T follicular helper cell (primary cell): ENCODE data around the gene ZNF664.
A peak's percentile ranks its signal among the peaks of the same experiment; 100 is the strongest.

ENCODE experiments used
- DNase-seq: peaks from one replicate; pipeline ENCODE4 v3.0.0-alpha.2; 2020; ENCODE audit warnings: low read depth
- total RNA-seq, 2 experiments: gene quantifications; one replicate each; lab custom pipeline; 2026; lab: John Stamatoyannopoulos, UW

The ZNF664 gene
- 76.8 to 89.9 reads per million in 2 experiments for total RNA-seq

DNA sequence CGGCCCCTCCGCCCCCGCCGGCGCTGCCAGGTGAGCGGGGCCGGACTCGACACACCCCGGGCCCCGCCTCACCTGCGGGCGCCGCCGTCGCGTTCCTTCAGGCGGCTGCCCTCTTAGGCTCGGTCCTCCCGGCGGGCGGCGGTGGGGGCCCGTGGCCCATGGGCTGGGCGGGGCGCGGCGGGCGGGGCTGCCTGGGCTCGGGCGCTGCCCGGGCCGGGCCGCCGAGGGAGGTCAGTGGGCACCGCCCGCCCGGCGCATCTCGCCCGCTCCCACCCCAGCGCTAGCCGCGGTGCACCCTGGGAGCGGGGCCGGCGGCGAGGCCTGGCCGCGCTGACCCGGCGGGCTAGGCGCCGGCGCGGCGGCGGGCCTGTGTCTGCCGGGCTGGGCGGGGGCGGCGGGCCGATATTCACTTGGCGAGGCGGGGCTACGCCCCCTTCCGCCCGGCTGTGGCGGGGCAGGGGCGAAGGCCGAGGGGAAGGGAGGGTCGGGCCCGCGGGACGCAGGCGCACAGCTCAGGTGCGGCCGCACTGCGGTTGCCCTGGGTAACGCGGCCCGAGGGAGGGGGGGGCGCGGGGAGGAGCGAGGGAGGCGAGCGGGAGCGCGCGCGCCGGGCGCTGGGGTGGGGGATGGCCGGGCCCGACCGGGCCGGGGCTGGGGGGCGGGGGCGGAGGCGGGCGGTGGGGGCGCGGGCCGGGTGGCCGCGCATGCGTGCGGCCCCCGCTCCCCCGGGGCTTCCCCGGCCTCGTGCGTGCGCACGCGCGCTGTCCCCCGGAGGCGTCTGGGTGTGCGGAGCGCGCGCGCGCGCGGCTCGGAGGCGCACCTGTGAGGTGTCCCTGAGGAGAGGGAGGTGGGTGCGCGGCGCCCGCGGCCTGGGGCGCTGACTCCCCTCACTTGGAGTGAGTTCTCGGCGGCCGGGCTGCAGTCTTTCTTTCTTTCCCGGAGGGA lies at the start of gene ZNF664, which contains the start of gene CCDC92:
Gene ZNF664, plus strand, starts transcription at position 759 of the 945 bp plus-strand sequence. CDS start 38,930 bp downstream, outside the sequence.
Gene CCDC92, minus strand, starts transcription at position 375 of the 945 bp plus-strand sequence. CDS start 28,526 bp downstream, outside the sequence.
- DNase-seq = peak; percentile 90

DNA sequence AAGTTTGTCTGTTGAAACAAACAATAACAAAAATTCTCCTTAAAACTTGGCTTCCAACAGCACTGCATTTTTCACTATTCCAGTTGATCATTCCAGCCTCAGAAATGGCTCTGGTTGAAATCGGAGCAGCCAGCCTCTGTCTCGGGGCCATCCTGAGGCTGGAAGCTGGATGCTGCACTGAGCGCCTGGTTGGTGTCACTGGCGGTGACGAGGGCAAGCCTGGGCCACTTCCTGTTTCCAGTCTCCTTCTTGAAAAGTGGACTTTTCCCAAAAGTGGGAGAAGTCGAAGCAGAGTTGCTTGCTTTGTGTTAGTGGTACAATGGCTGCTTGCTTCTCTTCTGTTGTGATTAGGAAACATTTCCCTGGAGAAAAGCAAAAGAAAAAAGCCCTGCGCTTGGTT lies 49.1 kb upstream of the ZNF664 start:
- no peak for DNase-seq

DNA sequence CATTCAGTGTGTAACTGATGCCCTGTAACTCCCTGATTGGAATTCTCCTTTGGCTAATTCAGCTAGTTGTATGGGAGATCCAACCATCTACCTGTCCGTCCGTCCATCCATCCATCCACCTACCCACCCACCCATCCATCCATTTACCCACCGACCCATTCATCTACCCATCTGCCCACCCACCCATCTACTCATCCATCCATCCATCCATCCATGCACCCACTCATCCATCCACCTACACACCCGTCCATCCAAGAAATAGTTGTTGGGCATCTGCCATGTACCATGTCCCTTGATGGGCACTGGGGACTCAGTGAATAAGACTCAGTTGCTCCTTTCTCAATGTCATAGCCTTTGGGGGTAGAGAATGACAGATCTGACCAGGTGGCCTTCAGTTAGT lies 48.5 kb upstream of the ZNF664 start:
- no peak for DNase-seq

DNA sequence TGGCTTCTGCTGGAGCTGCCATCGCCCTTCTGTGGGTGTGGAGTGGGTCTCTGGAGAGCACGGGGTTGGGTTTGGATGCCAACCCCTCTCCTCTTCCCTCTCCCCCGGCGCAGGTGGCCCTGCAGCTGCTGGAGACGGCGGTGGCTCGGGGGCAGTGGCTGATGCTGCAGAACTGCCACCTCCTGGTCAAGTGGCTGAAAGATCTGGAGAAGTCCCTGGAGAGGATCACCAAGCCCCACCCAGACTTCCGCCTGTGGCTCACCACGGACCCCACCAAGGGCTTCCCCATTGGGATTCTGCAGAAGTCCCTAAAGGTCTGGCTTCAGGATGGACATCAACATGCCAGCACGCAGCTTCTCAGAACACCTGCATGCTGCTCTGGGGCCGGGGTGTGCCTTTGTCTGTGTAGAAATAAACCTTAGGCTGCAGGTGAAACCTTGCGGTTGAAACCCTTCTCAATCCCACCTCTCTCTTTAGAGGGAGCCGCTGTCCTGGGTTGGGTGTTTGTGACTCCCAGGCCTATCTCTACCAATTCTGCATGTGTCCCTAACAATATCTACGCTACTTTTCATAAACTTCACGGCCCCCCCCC lies 44.6 kb upstream of the ZNF664 start:
- no peak for DNase-seq

DNA sequence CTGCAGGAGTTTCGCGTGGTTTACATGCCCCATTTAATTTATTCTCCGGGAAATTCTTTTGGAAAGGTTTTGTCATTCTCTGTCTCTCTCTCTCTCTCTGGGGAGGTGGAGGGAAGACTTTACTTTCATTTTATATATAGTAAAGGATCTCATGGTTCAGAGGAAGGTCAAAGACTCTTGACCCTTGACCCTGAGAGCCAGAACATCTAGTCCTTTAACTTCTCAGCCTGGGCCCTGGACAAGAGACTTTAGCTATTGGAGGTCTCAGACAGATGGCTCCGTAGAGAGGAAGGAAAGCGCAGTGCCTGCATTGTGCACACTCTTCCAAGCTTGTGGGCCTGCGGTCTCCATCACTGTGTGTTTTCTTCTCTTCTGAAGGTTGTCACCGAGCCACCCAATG lies 44.1 kb upstream of the ZNF664 start:
- DNase-seq = no peak

DNA sequence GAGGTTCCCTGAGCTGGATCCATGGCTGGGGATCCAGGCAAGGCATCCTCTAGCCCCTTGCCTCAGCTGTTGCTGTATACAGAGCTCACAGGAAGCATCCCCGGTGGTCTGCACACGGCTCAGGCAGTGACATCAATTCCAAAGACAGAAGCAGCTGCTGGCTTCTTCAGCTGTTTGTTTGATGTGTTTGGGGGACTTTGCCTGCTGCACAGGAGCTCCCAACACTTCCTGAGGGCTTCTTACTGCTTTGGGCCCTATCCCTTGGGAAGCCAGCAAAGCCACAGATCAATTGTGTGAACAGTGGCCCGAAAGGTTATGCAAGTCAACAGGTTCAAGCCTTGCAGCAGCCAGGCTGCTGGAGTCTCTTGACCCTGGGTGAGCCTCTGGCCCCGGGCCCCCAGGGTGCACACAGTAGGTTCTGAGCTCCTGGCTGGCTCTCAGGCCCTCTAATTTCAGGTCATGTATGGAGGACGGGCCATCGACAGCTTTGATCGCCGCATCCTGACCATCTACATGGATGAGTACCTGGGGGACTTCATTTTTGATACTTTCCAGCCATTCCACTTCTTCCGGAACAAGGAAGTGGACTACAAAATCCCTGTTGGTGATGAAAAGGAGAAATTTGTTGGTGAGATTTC lies 43.0 kb upstream of the ZNF664 start:
- no peak for DNase-seq

DNA sequence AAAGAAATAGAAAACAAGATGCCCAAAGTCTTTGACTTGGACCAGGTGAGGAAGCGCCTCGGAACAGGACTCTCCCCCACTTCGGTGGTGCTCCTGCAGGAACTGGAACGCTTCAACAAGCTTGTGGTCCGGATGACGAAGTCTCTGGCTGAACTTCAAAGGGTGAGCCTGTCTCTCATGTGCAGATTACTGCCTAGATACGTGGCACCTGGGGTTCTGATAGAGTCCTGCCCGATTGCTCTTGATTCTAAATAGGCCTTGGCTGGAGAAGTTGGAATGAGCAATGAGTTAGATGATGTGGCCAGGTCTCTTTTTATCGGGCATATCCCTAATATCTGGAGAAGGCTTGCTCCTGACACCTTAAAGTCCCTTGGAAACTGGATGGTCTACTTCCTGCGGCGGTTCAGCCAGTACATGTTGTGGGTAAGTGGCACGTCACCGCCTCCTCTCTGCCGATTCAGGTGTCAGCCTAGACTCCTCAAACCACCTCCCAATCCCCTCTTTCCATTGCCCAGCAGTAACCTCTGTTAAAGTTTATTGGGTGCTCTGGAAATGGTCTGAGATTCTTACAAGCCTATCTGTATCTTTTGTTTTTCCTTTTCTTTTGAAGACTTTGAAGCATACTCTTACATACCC lies 41.2 kb upstream of the ZNF664 start:
- DNase-seq = peak; percentile 55

DNA sequence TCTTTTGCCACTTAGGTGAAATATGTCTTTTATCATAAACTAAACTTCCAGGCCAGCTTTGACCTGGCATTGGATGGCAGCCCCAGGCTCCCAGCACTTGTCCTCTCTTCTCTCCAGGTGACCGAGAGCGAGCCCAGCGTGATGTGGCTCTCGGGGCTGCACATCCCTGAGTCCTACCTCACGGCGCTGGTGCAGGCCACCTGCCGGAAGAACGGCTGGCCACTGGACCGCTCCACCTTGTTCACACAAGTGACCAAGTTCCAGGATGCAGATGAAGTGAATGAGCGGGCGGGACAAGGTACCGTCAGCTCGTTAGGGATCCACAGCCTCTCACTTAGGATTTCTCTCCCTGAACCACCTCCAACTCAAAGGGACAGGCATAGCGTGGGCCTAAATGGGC lies 39.8 kb upstream of the ZNF664 start:
- no peak for DNase-seq

DNA sequence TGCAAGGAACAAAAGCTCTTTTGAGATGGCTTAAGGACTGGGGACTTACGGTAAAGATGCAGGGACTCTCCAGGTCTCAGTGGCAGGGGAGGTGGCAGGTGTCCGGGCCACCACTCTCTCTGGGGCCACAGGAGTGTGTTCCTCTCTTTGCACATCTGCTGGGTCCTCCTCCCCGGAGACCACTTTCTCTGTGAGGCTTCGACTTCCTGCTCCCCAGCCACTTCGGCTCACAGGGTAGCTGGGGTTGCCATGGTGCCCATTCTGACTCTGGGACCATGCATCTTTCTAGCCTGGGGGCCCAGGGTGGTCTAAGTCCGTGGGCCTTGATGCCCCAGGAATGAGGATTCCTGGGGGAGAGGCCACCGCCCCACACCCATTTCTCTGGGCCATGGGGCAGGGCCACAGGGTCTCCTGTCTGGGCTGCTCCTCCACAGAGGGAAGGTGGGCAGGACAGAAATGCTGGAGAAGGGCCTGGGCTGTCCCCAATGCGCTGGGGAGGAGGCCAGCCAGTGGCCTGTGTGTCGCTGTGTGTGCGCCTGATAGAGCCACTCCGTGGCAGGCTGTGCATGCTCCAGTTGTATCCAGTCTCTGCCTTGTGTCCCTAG lies 38.9 kb upstream of the ZNF664 start:
- no peak for DNase-seq

DNA sequence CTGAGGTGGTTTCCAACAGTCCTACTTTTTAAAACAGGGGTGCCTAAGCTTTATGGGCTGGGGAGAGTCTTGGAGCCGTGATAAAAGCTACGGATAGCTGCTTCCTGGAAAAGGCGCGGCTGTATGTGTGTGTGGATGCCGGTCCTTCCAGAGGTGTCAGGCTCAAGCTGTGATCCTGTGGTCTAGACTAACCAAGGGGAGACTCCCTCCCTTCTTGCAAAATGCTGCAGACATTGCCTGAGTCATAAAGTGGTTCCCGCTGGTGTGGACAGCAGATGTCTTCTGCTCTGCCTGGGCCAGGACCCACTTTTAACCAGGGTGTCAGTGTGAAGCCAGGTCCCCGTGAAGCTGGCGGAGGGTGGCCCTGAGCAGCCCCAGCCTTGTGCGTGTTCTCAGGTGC lies 38.2 kb upstream of the ZNF664 start:
- DNase-seq = no peak

DNA sequence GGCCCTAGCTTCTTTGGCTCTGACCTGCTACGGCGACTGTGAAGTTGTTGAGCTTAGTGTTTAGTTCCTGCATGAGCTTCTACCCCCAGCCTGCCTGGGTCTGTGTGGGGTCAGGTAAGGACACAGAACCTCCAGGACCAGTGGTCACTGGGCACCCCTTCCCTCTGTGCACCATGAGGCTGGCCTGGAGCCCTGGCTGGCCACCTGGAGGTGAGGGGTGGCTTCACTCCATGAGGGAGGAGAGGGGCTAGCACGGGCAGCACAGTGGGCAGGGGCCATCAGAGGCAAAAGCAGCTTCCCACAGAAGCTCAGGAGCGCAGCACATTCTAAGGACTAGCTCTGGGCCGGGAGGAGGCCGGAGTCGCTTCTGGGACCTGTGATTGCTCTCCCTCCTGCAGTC lies 37.1 kb upstream of the ZNF664 start:
- no peak for DNase-seq

DNA sequence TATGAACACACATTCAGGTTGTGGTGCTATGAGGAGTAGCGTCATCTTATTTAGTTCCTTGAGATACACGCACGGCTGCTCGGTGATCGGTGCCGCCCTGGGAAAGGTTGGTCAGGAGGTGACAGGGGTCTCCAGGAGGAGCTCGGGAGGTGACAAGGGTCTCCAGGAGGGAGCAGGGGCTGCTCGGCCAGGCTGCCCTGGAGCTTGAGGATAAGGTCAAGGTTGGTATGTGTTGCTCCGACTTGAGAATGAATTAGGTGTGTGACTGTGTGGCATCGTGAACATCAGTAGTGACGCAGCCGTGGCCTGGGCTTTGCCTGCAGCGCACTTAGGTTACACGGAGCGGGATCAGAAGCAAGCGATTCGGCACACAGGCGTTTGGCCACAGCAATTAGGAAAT lies 36.5 kb upstream of the ZNF664 start:
- no peak for DNase-seq

DNA sequence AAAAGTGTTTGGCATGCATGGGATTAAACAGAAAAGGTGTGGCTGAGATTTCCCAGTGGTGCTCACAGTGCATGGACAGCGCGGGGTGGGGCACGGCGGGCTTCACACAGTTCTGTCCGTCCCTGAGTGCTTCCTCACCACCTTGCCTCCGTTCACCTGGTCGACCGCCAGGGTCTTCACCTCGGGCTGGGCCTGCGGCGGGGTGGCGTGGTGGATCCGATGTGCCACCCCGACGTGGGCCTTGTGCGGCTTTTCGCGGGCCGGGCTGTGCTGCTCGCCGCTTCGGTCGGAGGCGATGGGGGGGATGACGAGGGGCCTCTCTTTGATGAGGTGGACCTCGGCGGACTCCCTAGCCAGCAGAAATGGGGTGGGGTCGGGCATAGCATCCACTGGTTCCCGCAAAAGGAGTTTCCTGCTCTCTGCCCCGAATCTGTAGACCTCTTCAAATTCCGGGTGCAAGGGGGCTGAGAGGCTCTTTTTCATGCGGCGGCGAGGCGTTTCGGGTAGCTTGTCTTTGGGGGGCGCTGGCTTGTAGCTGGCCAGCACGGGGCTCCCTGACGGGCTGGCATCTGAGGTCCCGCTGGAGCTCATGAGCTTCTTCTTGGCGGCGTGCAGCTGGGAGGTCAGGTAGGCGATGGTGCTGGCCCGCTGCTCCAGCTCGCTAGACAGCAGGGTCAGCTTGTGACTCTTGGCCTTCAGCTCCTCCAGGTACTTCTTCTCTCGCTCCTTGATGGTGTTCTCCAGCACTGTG lies 35.9 kb upstream of the ZNF664 start:
- DNase-seq = no peak

DNA sequence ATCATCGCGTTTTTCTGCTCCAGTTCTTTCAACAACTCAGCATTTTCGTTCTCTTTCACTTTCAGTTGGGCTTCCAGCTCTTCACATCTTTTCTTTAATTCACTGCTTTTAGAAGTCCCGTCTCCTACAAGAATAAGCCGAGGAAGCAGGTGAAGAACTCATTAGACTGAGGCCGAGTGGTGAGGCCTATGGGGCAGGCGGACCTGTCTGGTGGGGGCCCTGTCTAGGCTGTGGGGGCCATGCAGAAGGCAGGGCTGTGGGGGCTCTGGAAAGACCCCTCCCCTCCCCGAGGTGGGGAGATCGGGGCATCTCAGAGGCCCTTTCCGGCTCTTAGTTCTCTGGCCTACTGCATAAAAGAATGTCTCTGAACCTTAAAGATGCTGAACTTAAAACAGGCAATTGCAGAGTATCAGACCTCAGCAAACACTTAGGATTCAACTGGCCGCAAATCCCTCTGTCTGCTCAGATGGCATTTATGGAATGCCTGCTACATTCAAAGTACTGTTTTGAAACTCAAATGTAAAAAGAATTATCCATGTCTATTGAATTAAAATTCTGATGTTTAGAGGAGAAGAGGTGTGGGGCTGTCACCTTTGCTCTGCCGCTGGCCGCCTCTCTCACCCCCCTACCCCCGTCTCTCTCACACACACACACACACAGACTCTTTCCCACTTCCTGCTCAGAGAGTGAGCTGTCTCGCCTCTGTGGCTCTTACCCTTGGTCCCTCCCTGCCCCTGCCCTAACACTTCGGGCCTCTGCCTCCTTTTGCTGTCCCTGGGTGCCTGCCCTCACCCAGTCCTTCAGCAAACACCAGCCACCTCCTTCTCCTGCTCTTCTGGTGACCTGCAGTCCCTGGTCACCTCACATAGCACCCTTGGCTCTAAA lies 35.1 kb upstream of the ZNF664 start:
- no peak for DNase-seq

DNA sequence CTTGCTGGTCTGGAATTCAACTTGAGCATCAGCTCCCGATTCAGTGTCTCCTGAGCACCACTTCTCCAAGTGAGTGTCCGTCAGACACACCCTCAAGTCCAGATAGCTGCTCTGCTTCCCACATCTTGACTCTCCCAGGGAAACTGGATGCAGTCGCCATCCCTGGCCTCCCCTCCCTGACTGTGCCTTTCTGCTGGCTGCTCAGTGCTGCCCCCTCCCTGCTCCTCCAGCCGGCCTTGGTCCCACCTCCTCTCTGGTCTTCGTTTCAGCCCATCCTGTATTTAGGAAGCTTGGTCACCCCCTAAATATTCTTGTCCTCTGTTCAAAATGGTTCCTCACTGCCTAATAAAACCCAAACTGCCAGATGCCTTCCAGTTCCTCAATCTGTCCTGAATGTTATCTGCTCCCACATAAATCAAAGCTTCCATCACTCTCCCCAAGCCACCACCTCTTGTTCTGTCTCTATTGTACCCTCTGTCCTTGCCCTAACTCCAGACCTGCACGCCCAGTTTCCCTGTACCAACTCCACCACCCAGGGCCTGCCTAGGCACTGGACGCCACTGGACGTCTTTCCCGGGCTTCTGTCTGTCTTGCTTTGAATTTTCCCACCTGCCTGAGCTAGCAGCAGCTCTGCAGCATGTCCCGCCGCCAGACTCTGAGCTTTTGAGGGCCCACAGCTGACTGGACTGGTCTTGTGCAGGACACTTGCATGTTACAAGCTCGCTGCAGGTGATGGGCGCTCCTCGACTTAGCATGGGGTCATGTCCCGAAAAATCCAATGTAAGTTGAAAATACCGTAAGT lies 34.1 kb upstream of the ZNF664 start:
- DNase-seq = no peak

DNA sequence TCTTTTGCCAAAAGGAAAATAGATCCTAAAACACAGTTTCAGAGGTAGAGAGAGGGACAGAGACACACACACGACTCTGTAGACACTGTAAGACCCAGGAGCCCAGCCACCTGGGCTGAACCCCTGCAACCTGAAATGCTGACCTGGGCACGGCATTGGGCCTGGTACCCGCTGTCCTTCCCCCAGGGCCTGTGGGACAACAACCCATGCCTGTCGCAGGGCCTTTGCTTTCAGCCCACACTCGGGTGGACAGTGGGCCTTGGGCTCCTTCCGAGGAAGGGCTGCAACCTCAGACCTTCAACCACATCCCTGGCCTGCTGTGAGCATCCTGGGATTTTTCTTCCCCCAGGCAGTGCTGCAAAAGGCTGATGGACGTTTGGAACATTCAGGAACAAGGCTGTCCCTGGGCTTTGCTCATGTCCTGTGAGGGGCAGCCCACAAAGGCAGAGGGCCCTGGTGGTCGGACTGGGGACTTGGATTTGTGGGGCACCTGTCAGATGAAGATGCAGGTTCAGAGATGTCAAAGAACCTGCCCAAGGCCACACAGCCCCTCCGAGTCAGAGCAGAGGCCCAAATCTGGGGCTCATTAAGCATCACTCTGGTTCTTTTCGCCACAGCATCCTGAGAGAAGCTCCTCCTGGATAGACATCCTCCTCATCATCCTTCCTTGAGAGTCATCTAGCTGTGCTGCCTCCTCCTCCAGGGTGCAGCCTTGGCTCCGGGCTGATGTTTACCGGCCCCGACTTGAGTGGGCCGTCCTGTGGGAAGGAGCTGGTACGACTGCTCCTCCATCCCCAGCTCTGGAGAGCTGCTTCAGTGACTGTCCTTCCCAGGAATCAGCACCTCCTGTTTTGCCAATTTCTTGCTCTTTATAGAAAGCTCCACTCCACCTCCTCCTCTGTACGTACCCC lies 33.0 kb upstream of the ZNF664 start:
- no peak for DNase-seq

DNA sequence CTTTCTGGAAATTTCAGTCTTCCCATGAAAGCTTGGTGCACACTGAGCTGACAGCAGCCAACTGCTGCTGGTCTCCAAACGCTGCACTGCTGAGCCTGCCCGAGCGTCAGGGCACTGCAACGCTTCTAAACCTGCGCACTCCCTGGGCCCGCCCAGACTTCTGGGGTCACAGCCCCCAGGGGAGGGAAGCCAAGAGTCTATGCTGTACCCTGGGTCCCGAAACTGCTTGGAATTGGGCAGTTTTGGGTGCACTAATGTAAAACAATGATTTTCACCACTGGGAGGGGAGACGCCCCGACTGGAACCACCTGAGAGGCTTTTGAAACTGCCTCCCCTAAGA lies 32.4 kb upstream of the ZNF664 start:
- no peak for DNase-seq

DNA sequence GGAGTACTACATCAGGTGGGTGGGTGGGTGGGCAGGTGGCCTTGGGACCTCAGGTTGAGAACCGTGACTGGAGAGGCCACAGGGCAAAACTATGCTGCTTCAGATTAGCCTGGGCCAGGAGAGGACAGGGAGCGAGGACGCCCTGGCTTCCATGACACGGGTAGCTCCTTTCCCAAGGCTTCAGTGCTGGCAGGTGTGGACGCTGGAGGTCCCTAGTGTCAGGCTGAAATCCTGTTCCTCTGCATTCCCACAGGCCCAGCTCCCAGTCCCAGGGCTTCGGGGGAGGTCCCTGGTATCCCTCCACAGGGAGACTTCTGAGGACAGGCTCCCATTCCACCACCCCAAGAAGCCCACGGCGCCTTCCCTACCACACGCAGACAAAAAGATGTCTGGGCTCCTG lies 32.0 kb upstream of the ZNF664 start:
- no peak for DNase-seq
